Trophoblast cell (in vitro differentiated cells and primary cell): ENCODE results near the gene DUSP14.

Experiments used
- DNase-seq, 2 donors: peaks; one replicate each; pipeline ENCODE4 v3.0.0-alpha.2; 2016
- H2AFZ ChIP-seq: 2 replicates; pipeline ENCODE4 v1.6.1; 2013; ENCODE audit warnings: low read length, moderate library complexity, mild to moderate bottlenecking; ENCODE audit not compliant: insufficient read depth, poor library complexity
- H2AK5ac ChIP-seq: 2 replicates; pipeline ENCODE4 v1.6.1; 2013; ENCODE audit warnings: mild to moderate bottlenecking, low read length
- H2BK120ac ChIP-seq: 2 replicates; pipeline ENCODE4 v1.6.1; 2013; ENCODE audit warnings: low read length, mild to moderate bottlenecking, moderate library complexity; ENCODE audit not compliant: insufficient read depth, poor library complexity
- H2BK12ac ChIP-seq: 2 replicates; pipeline ENCODE4 v1.6.1; 2013; ENCODE audit warnings: mild to moderate bottlenecking, low read length, moderate library complexity
- H2BK5ac ChIP-seq: 2 replicates; pipeline ENCODE4 v1.6.1; 2013; ENCODE audit warnings: low read length, low read depth, moderate library complexity, mild to moderate bottlenecking; ENCODE audit not compliant: poor library complexity
- H3K14ac ChIP-seq: 2 replicates; pipeline ENCODE4 v1.6.1; 2013; ENCODE audit warnings: mild to moderate bottlenecking, low read length
- H3K18ac ChIP-seq: 2 replicates; pipeline ENCODE4 v1.6.1; 2013; ENCODE audit warnings: mild to moderate bottlenecking, low read length
- H3K23ac ChIP-seq: 2 replicates; pipeline ENCODE4 v1.6.1; 2013; ENCODE audit warnings: low read length
- H3K27ac ChIP-seq: 2 replicates; pipeline ENCODE4 v1.5.1; 2013; ENCODE audit warnings: low read depth, mild to moderate bottlenecking, inconsistent platforms, low read length, moderate library complexity
- H3K27me3 ChIP-seq: 2 replicates; pipeline ENCODE4 v1.6.1; 2013; ENCODE audit warnings: inconsistent platforms, mild to moderate bottlenecking, low read length, moderate library complexity; ENCODE audit not compliant: insufficient read depth
- H3K36me3 ChIP-seq, 2 experiments: 1 replicate in 1 of 2; 2 replicates in 1 of 2; pipeline ENCODE4 v1.6.1; 2013; ENCODE audit warnings: low read length in 2 of 2, mild to moderate bottlenecking in 2 of 2, moderate library complexity in 1 of 2; ENCODE audit not compliant: insufficient read depth in 2 of 2, control insufficient read depth in 1 of 2
- H3K4ac ChIP-seq: 2 replicates; pipeline ENCODE4 v1.6.1; 2013; ENCODE audit warnings: low read depth, mild to moderate bottlenecking, low read length, moderate library complexity
- H3K4me1 ChIP-seq, 2 experiments: 1 replicate in 1 of 2; 2 replicates in 1 of 2; pipeline ENCODE4 v1.6.1; 2013; ENCODE audit warnings: low read length in 2 of 2, mild to moderate bottlenecking in 2 of 2, moderate library complexity in 1 of 2; ENCODE audit not compliant: insufficient read depth in 2 of 2, control insufficient read depth in 1 of 2
- H3K4me2 ChIP-seq: 2 replicates; pipeline ENCODE4 v1.6.1; 2013; ENCODE audit warnings: inconsistent platforms, mild to moderate bottlenecking, low read length, moderate library complexity
- H3K4me3 ChIP-seq: 2 replicates; pipeline ENCODE4 v1.5.1; 2013; ENCODE audit warnings: mild to moderate bottlenecking, low read depth, low read length, inconsistent platforms
- H3K79me1 ChIP-seq: one replicate; pipeline ENCODE4 v1.6.1; 2013; ENCODE audit warnings: low read length
- H3K79me2 ChIP-seq: 2 replicates; pipeline ENCODE4 v1.6.1; 2013; ENCODE audit warnings: low read length, mild to moderate bottlenecking; ENCODE audit not compliant: control insufficient read depth, insufficient read depth, poor library complexity
- H3K9ac ChIP-seq: 2 replicates; pipeline ENCODE4 v1.6.1; 2013; ENCODE audit warnings: mild to moderate bottlenecking, low read length
- H3K9me3 ChIP-seq: 2 replicates; pipeline ENCODE4 v1.6.1; 2013; ENCODE audit warnings: low read depth, mild to moderate bottlenecking, control low read depth, inconsistent platforms, low read length; ENCODE audit not compliant: insufficient read depth
- H4K12ac ChIP-seq: 2 replicates; pipeline ENCODE4 v1.6.1; 2013; ENCODE audit warnings: low read depth, mild to moderate bottlenecking, low read length, moderate library complexity
- H4K8ac ChIP-seq: 2 replicates; pipeline ENCODE4 v1.6.1; 2013; ENCODE audit warnings: low read depth, mild to moderate bottlenecking, low read length, moderate library complexity
- H4K91ac ChIP-seq: one replicate; pipeline ENCODE4 v1.6.1; 2013; ENCODE audit warnings: low read depth, mild to moderate bottlenecking, low read length, moderate library complexity
- WGBS: extraction: QIAGEN DNeasy Blood & Tissue Kit; methylation state at CpG from one replicate; pipeline ENCODE4 v1.1.7; 2013; ENCODE audit warnings: missing lambda C conversion rate; ENCODE audit not compliant: insufficient read length, insufficient coverage; ENCODE audit errors: extremely low coverage; 5-methylcytosine and 5-hydroxymethylcytosine counted together

DUSP14 gene

DNA sequence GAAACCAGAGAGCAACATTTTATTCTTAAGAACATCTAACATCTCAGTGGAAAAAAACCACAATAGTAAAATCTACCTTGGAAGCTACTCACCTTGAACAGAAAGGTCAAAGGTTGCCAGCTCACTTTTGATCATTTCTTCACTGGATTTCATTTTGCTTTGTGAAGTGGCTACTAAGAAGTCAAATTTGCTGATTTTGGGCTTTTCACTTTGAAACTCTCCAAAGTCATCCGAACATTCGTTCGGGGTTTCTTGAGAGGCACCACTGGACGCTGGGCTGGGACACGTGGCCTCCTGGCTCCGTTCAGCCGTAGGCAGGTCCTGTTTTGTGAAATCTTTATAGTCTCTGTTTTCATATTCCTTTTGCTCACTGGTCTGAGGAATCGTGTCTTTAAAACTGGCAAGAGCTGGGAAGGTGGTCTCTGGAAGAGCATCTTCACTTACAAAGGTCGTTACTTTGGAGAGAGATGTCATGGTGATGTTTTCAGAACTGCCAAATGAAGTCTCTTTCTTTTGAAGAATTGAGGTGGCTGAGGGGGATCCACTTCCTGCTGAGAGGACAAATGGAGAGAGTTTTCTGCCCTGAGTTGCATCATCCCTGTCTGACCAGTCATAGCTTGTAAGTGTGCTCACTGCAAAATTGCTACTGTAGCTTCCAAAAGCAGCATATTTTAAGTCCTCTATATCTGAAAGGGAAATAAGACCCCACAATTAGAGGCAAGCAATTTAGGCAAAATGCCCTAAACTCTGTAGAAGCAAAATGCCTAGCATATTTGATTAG, 52.4 kb downstream of the DUSP14 start:
- Histone ChIP-seq H2AFZ (no peak overlapping the region), H3K27ac (no peak overlapping the region), H2BK5ac (no peak overlapping the region), H3K79me1 (no peaks in the 10 kb centered on the region), H3K36me3 (peaks cover 24 to 38% of the 10 kb centered on the region in 2 experiments), H4K12ac (no peak overlapping the region), H3K79me2 (no peaks in the 10 kb centered on the region), H2BK12ac (no peak overlapping the region), H2BK120ac (no peak overlapping the region), H3K4me3 (no peak overlapping the region), H3K4me2 (no peak overlapping the region), H3K9me3 (no peaks in the 10 kb centered on the region), H4K8ac (no peak overlapping the region), H3K23ac (no peak overlapping the region), H3K4me1 (peaks cover 0 to 2% of the 10 kb centered on the region in 2 experiments), H3K4ac (no peak overlapping the region), H3K18ac (no peak overlapping the region), H3K14ac (no peak overlapping the region), H4K91ac (no peak overlapping the region), H2AK5ac (no peak overlapping the region), H3K27me3 (no peaks in the 10 kb centered on the region), H3K9ac (no peak overlapping the region)
- no CpG with 5 or more reads among the region's 9 CpGs for WGBS
- DNase-seq: no peak

GRCh38 chr17:37543637-37544052, 54.0 kb downstream of the DUSP14 start:
- DNase-seq: no peak
- WGBS: no CpG with 5 or more reads among the region's 2 CpGs
- H4K12ac ChIP-seq: no peak overlapping the region

DNA sequence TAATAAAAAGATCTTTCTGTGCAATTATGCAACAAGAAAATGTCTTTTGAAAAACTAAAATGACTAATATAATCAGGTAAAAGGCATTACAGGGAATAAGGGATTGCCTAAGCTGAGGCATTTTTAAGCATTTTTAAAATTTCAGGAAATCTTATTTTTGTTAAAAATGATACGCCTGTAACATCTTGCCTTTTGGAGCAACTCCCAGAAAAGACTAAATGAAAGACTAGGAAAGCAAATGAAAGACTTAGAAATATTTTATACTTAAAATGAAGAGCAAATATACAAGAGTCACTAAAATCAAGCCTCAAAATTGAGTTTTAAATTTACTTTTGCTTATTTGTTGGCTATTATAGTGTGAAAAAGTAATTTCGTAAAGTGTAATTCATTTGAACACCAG, 55.8 kb downstream of the DUSP14 start:
- Histone ChIP-seq H3K4me2 (no peak overlapping the region), H4K91ac (no peak overlapping the region), H2BK12ac (no peak overlapping the region), H2AK5ac (no peak overlapping the region), H3K79me2 (no peaks in the 10 kb centered on the region), H3K27me3 (no peaks in the 10 kb centered on the region), H2BK5ac (no peak overlapping the region), H3K9me3 (no peaks in the 10 kb centered on the region), H3K79me1 (no peaks in the 10 kb centered on the region), H3K18ac (no peak overlapping the region), H2AFZ (no peak overlapping the region), H3K4me1 (peaks cover 0 to 2% of the 10 kb centered on the region in 2 experiments), H4K8ac (no peak overlapping the region), H3K23ac (no peak overlapping the region), H2BK120ac (no peak overlapping the region), H4K12ac (no peak overlapping the region), H3K27ac (no peak overlapping the region), H3K14ac (no peak overlapping the region), H3K36me3 (peaks cover 7 to 16% of the 10 kb centered on the region in 2 experiments), H3K9ac (no peak overlapping the region), H3K4me3 (no peak overlapping the region), H3K4ac (no peak overlapping the region)
- DNase-seq: no peak
- WGBS: no CpG with 5 or more reads among the region's 2 CpGs

More at GRCh38 chr17:37543637-37544052, 54.0 kb downstream of the DUSP14 start:
- Histone ChIP-seq H3K36me3 (peaks cover 17 to 30% of the 10 kb centered on the region in 2 experiments), H2AFZ (no peak overlapping the region), H2AK5ac (no peak overlapping the region), H3K27ac (no peak overlapping the region), H3K27me3 (no peaks in the 10 kb centered on the region), H3K4me3 (no peak overlapping the region), H3K9ac (no peak overlapping the region), H3K4me2 (no peak overlapping the region), H3K79me1 (no peaks in the 10 kb centered on the region), H2BK12ac (no peak overlapping the region), H3K9me3 (no peaks in the 10 kb centered on the region), H3K4ac (no peak overlapping the region), H3K14ac (no peak overlapping the region), H3K4me1 (peaks cover 0 to 2% of the 10 kb centered on the region in 2 experiments), H2BK5ac (no peak overlapping the region), H3K18ac (no peak overlapping the region), H2BK120ac (no peak overlapping the region), H3K23ac (no peak overlapping the region), H4K8ac (no peak overlapping the region), H3K79me2 (no peaks in the 10 kb centered on the region), H4K91ac (no peak overlapping the region)

GRCh38 chr17:37546302-37546701, 56.6 kb downstream of the DUSP14 start:
- no peak overlapping the region for H4K12ac ChIP-seq
- no peak overlapping the region for H3K27ac ChIP-seq
- H3K4me2 ChIP-seq: no peak overlapping the region
- H3K18ac ChIP-seq: no peak overlapping the region
- H4K8ac ChIP-seq: no peak overlapping the region
- no peak overlapping the region for H3K14ac ChIP-seq
- no peaks in the 10 kb centered on the region for H3K27me3 ChIP-seq
- H2BK120ac ChIP-seq: no peak overlapping the region
- no peak overlapping the region for H3K4ac ChIP-seq
- DNase-seq: no peak
- no peak overlapping the region for H2BK12ac ChIP-seq
- no peak overlapping the region for H2AK5ac ChIP-seq
- no peak overlapping the region for H3K23ac ChIP-seq
- no peak overlapping the region for H4K91ac ChIP-seq
- H3K4me1 ChIP-seq: peaks cover 0 to 2% of the 10 kb centered on the region in 2 experiments
- no peaks in the 10 kb centered on the region for H3K9me3 ChIP-seq
- H2AFZ ChIP-seq: no peak overlapping the region
- H3K36me3 ChIP-seq: peaks cover 3 to 8% of the 10 kb centered on the region in 2 experiments
- H2BK5ac ChIP-seq: no peak overlapping the region
- H3K79me2 ChIP-seq: no peaks in the 10 kb centered on the region
- WGBS: no CpG with 5 or more reads among the region's 3 CpGs
- H3K79me1 ChIP-seq: no peaks in the 10 kb centered on the region
- no peak overlapping the region for H3K9ac ChIP-seq
- H3K4me3 ChIP-seq: no peak overlapping the region
